Parathyroid adenoma (tissue), 2 donors: ENCODE measurements around the gene GULP1.

Experiments
- H2AFZ ChIP-seq: fragments of 300-600 bp; sonication (generic); one replicate; pipeline ENCODE4 v1.7.0; 2017; ENCODE audit warnings: antibody characterized with exemption, mild to moderate bottlenecking
- H3K27ac ChIP-seq: fragments of 300-600 bp; sonication (generic); one replicate; pipeline ENCODE4 v1.7.0; 2017
- H3K27me3 ChIP-seq: fragments of 300-600 bp; sonication (generic); one replicate; pipeline ENCODE4 v1.7.0; 2017; ENCODE audit warnings: low read length; ENCODE audit not compliant: control insufficient read depth, insufficient read depth
- H3K36me3 ChIP-seq: fragments of 300-600 bp; sonication (generic); one replicate; pipeline ENCODE4 v1.7.0; 2017; ENCODE audit warnings: low read length; ENCODE audit not compliant: control insufficient read depth, insufficient read depth
- H3K4me1 ChIP-seq: fragments of 300-600 bp; sonication (generic); one replicate; pipeline ENCODE4 v1.7.0; 2017; ENCODE audit warnings: control low read depth
- H3K4me2 ChIP-seq: fragments of 300-600 bp; sonication (generic); one replicate; pipeline ENCODE4 v1.7.0; 2017; ENCODE audit warnings: low read length
- H3K4me3 ChIP-seq: fragments of 300-600 bp; sonication (generic); one replicate; pipeline ENCODE4 v1.7.0; 2017; ENCODE audit warnings: low read depth, low read length
- H3K79me2 ChIP-seq: fragments of 300-600 bp; sonication (generic); one replicate; pipeline ENCODE4 v1.7.0; 2017; ENCODE audit warnings: control low read depth
- H3K9ac ChIP-seq: fragments of 300-600 bp; sonication (generic); one replicate; pipeline ENCODE4 v1.7.0; 2017; ENCODE audit warnings: mild to moderate bottlenecking
- H3K9me3 ChIP-seq: fragments of 300-600 bp; sonication (generic); one replicate; pipeline ENCODE4 v1.7.0; 2017; ENCODE audit warnings: low read length; ENCODE audit not compliant: control insufficient read depth
- TF ChIP-seq, protein P1 (sequence below): fragments of 300-600 bp; sonication (generic); IDR thresholded peaks from one replicate; pipeline ENCODE4 v1.7.0; 2017; ENCODE audit warnings: antibody characterized with exemption, mild to moderate bottlenecking
- donor health status: primary hyperparathyroidism.

The GULP1 gene

GRCh38 chr2:188517549-188518215 lies 226.0 kb downstream of the GULP1 start:
- no peaks in the 10 kb centered on the region for H3K36me3 ChIP-seq
- H2AFZ ChIP-seq: no peak overlapping the region
- no peaks in the 10 kb centered on the region for H3K79me2 ChIP-seq
- H3K27me3 ChIP-seq: no peaks in the 10 kb centered on the region
- H3K27ac ChIP-seq: no peak overlapping the region
- no peaks in the 10 kb centered on the region for H3K4me1 ChIP-seq
- no peak overlapping the region for H3K4me3 ChIP-seq
- no peak overlapping the region for H3K9ac ChIP-seq
- TF ChIP-seq, protein P1, sequence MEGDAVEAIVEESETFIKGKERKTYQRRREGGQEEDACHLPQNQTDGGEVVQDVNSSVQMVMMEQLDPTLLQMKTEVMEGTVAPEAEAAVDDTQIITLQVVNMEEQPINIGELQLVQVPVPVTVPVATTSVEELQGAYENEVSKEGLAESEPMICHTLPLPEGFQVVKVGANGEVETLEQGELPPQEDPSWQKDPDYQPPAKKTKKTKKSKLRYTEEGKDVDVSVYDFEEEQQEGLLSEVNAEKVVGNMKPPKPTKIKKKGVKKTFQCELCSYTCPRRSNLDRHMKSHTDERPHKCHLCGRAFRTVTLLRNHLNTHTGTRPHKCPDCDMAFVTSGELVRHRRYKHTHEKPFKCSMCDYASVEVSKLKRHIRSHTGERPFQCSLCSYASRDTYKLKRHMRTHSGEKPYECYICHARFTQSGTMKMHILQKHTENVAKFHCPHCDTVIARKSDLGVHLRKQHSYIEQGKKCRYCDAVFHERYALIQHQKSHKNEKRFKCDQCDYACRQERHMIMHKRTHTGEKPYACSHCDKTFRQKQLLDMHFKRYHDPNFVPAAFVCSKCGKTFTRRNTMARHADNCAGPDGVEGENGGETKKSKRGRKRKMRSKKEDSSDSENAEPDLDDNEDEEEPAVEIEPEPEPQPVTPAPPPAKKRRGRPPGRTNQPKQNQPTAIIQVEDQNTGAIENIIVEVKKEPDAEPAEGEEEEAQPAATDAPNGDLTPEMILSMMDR: no peak
- no peak overlapping the region for H3K4me2 ChIP-seq
- no peaks in the 10 kb centered on the region for H3K9me3 ChIP-seq

DNA sequence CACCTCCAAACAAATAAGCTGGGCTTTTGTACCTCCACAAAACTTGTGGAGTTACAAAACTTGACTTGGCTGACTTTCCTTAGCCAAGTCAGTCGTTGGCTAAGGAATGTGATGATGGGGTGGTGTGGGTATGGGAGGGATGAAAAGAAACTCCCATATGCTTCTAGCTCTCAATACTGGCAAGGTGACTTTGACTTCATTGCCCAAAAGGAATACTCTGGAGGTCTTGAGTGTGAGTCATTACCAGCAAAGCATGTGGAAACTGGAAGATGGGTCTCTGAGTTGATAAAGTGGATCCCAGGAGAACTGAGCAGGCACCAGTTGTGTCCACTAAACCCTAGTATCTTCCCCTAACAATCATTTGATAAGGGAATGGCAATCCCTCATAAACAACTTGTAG lies 226.7 kb downstream of the GULP1 start:
- H3K9me3 ChIP-seq: no peaks in the 10 kb centered on the region
- no peaks in the 10 kb centered on the region for H3K27me3 ChIP-seq
- no peak overlapping the region for H3K9ac ChIP-seq
- no peaks in the 10 kb centered on the region for H3K4me1 ChIP-seq
- H3K27ac ChIP-seq: no peak overlapping the region
- H3K79me2 ChIP-seq: no peaks in the 10 kb centered on the region
- no peak overlapping the region for H3K4me2 ChIP-seq
- TF ChIP-seq, protein P1: no peak
- H3K4me3 ChIP-seq: no peak overlapping the region
- no peaks in the 10 kb centered on the region for H3K36me3 ChIP-seq
- H2AFZ ChIP-seq: no peak overlapping the region

GRCh38 chr2:188519136-188519535 lies 227.5 kb downstream of the GULP1 start:
- Histone ChIP-seq H3K4me2 (no peak overlapping the region), H2AFZ (no peak overlapping the region), H3K36me3 (no peaks in the 10 kb centered on the region), H3K27me3 (no peaks in the 10 kb centered on the region), H3K9me3 (no peaks in the 10 kb centered on the region), H3K4me1 (no peaks in the 10 kb centered on the region), H3K4me3 (no peak overlapping the region), H3K79me2 (no peaks in the 10 kb centered on the region), H3K27ac (no peak overlapping the region), H3K9ac (no peak overlapping the region)
- TF ChIP-seq, protein P1: no peak

DNA sequence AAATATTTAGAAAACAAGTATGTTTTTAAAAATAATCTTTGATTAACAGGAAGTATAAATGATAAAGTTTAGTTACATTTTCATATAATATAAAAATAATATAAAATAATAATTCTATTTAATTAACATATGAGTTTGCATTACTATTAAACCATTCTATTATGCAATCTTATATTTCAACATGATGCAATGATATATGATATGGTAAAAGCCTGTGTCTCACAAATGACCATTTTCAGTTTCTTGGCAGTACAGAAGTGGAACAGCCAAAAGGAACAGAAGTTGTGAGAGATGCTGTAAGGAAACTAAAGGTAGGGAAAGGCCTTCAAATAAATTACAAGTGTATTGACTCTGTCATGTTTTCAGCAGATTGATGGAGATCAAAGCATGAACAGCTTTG lies 230.8 kb downstream of the GULP1 start:
- Histone ChIP-seq H3K27ac (no peak overlapping the region), H3K4me1 (no peaks in the 10 kb centered on the region), H3K9me3 (no peaks in the 10 kb centered on the region), H3K79me2 (no peaks in the 10 kb centered on the region), H2AFZ (no peak overlapping the region), H3K27me3 (no peaks in the 10 kb centered on the region), H3K9ac (no peak overlapping the region), H3K4me3 (no peak overlapping the region), H3K4me2 (no peak overlapping the region), H3K36me3 (no peaks in the 10 kb centered on the region)
- TF ChIP-seq, protein P1: no peak

DNA sequence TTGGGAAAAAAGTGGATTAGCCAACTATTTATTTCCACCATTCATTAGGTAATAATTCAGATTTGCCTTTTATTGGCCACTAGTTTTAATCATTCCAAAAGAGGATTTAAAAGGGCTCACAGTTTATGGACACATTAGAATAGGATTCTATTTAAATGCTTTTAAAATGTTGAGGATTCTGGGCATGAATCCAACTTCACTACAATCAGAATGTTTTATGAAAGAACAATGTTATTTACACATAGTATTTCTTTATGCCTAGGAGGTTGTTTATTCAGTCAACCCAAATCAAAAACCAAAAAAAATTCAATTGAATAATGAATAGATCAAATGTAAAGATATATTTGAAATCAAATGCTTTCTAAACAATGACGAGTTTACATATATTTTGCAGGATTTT lies 232.2 kb downstream of the GULP1 start:
- H3K27ac ChIP-seq: no peak overlapping the region
- no peaks in the 10 kb centered on the region for H3K9me3 ChIP-seq
- H3K4me3 ChIP-seq: no peak overlapping the region
- no peak overlapping the region for H3K4me2 ChIP-seq
- H3K27me3 ChIP-seq: no peaks in the 10 kb centered on the region
- H3K9ac ChIP-seq: no peak overlapping the region
- no peak overlapping the region for H2AFZ ChIP-seq
- TF ChIP-seq, protein P1: no peak
- no peaks in the 10 kb centered on the region for H3K36me3 ChIP-seq
- no peaks in the 10 kb centered on the region for H3K79me2 ChIP-seq
- H3K4me1 ChIP-seq: no peaks in the 10 kb centered on the region
